ENCODE data around the gene NECAB2. TPM values are rescaled to one million over a fixed set of nuclear protein-coding genes. Genes with fewer than 3 reads are reported as not detected.
"Not testable (repeated sequence)": the region's sequence is repeated elsewhere in the genome, so short reads cannot be mapped to it uniquely, and the experiment has no call there.

The NECAB2 gene
- polyA plus RNA-seq, 1 donor (not counting 4 experiments of a cell fraction or from before 2014, with no cell fraction given) = not detected

GRCh38 chr16:83940630-83941378, 27.2 kb upstream of the NECAB2 start:
- Histone ChIP-seq H3K9me3 (ENCODE audit: control insufficient read depth, low read depth, low read length) (no peaks in the 10 kb centered on the region), H2AFZ (ENCODE audit: control insufficient read depth, low read length) (no peak overlapping the region), H4K20me1 (ENCODE audit: control insufficient read depth, extremely low read depth, insufficient read depth, low read length) (no peaks in the 10 kb centered on the region), H3K27me3 (ENCODE audit: control insufficient read depth, extremely low read depth, insufficient read depth, low read length) (peaks cover 5% of the 10 kb centered on the region), H3K27ac (ENCODE audit: control insufficient read depth, insufficient read depth, low read length) (no peak overlapping the region), H3K9me1 (ENCODE audit: control insufficient read depth, extremely low read depth, insufficient read depth, low read length) (no peaks in the 10 kb centered on the region), H3K4me2 (ENCODE audit: control insufficient read depth, extremely low read depth, insufficient read depth, low read depth, low read length) (no peak overlapping the region), H3K4me3 (ENCODE audit: control insufficient read depth in 2 of 3, extremely low read depth in 1 of 3, insufficient read depth in 2 of 3, low read depth in 1 of 3, low read length in 3 of 3) (no peak overlapping the region), H3K9ac (ENCODE audit: control insufficient read depth, extremely low read depth, insufficient read depth, low read length) (no peak overlapping the region), H3K4me1 (ENCODE audit: control insufficient read depth, extremely low read depth, insufficient read depth, low read length) (no peaks in the 10 kb centered on the region), H3K36me3 (ENCODE audit: control insufficient read depth in 2 of 2, extremely low read depth in 1 of 2, insufficient read depth in 2 of 2, low read length in 2 of 2) (no peaks in the 10 kb centered on the region), H3K79me2 (ENCODE audit: control insufficient read depth, insufficient read depth, low read length) (no peaks in the 10 kb centered on the region)
- dilution Hi-C loops (cut with MboI; ENCODE audit: extremely low pct_ligation_motif_present, low sequenced_read_pairs) = no loop called here
- DNase-seq (ENCODE audit: low read depth, low spot score) (no peak), FAIRE-seq (no peak)
- TF ChIP-seq EZH2 (IDR thresholded peaks at IDR 0.05; ENCODE audit: low read length) (no peak), CTCF (optimal IDR thresholded peaks at IDR 0.05 in 1 of 3, IDR thresholded peaks at IDR 0.05 in 1 of 3, conservative IDR thresholded peaks at IDR 0.05 in 1 of 3; ENCODE audit: extremely low read depth in 1 of 3, insufficient read depth in 2 of 3, low read length in 3 of 3) (no peak)

- H2AFZ ChIP-seq (ENCODE audit: control insufficient read depth, low read length); H3K36me3 ChIP-seq (ENCODE audit: control insufficient read depth in 2 of 2, extremely low read depth in 1 of 2, insufficient read depth in 2 of 2, low read length in 2 of 2); DNase-seq (ENCODE audit: low read depth, low spot score); H3K4me3 ChIP-seq (ENCODE audit: control insufficient read depth in 2 of 3, extremely low read depth in 1 of 3, insufficient read depth in 2 of 3, low read depth in 1 of 3, low read length in 3 of 3); H3K27me3 ChIP-seq (ENCODE audit: control insufficient read depth, extremely low read depth, insufficient read depth, low read length); dilution Hi-C loops (cut with MboI; ENCODE audit: extremely low pct_ligation_motif_present, low sequenced_read_pairs); H3K4me1 ChIP-seq (ENCODE audit: control insufficient read depth, extremely low read depth, insufficient read depth, low read length); H3K4me2 ChIP-seq (ENCODE audit: control insufficient read depth, extremely low read depth, insufficient read depth, low read depth, low read length); H3K79me2 ChIP-seq (ENCODE audit: control insufficient read depth, insufficient read depth, low read length); H3K9me1 ChIP-seq (ENCODE audit: control insufficient read depth, extremely low read depth, insufficient read depth, low read length); FAIRE-seq; H3K9ac ChIP-seq (ENCODE audit: control insufficient read depth, extremely low read depth, insufficient read depth, low read length); H3K9me3 ChIP-seq (ENCODE audit: control insufficient read depth, low read depth, low read length); H3K27ac ChIP-seq (ENCODE audit: control insufficient read depth, insufficient read depth, low read length); H4K20me1 ChIP-seq (ENCODE audit: control insufficient read depth, extremely low read depth, insufficient read depth, low read length): not testable (repeated sequence)
Observed at GRCh38 chr16:83941546-83941945, 26.5 kb upstream of the NECAB2 start.

- TF ChIP-seq EZH2 (IDR thresholded peaks at IDR 0.05; ENCODE audit: low read length) (no peak), CTCF (optimal IDR thresholded peaks at IDR 0.05 in 1 of 3, IDR thresholded peaks at IDR 0.05 in 1 of 3, conservative IDR thresholded peaks at IDR 0.05 in 1 of 3; ENCODE audit: extremely low read depth in 1 of 3, insufficient read depth in 2 of 3, low read length in 3 of 3) (no peak)
- dilution Hi-C loops (cut with MboI; ENCODE audit: extremely low pct_ligation_motif_present, low sequenced_read_pairs) = no loop called here
- no peak overlapping the region for H3K4me2 ChIP-seq (ENCODE audit: control insufficient read depth, extremely low read depth, insufficient read depth, low read depth, low read length)
Observed at GRCh38 chr16:83942074-83942473, 26.0 kb upstream of the NECAB2 start.

More at GRCh38 chr16:83942074-83942473, 26.0 kb upstream of the NECAB2 start:
- no peaks in the 10 kb centered on the region for H3K9me1 ChIP-seq (ENCODE audit: control insufficient read depth, extremely low read depth, insufficient read depth, low read length)
- no peaks in the 10 kb centered on the region for H4K20me1 ChIP-seq (ENCODE audit: control insufficient read depth, extremely low read depth, insufficient read depth, low read length)
- H3K4me1 ChIP-seq (ENCODE audit: control insufficient read depth, extremely low read depth, insufficient read depth, low read length) = no peaks in the 10 kb centered on the region
- H3K9ac ChIP-seq (ENCODE audit: control insufficient read depth, extremely low read depth, insufficient read depth, low read length) = no peak overlapping the region
- no peak for DNase-seq (ENCODE audit: low read depth, low spot score)
- no peaks in the 10 kb centered on the region for H3K36me3 ChIP-seq (ENCODE audit: control insufficient read depth in 2 of 2, extremely low read depth in 1 of 2, insufficient read depth in 2 of 2, low read length in 2 of 2)
- no peaks in the 10 kb centered on the region for H3K79me2 ChIP-seq (ENCODE audit: control insufficient read depth, insufficient read depth, low read length)
- no peaks in the 10 kb centered on the region for H3K27me3 ChIP-seq (ENCODE audit: control insufficient read depth, extremely low read depth, insufficient read depth, low read length)
- no peak overlapping the region for H3K27ac ChIP-seq (ENCODE audit: control insufficient read depth, insufficient read depth, low read length)
- no peak overlapping the region for H2AFZ ChIP-seq (ENCODE audit: control insufficient read depth, low read length)
- no peak for FAIRE-seq
- no peak overlapping the region for H3K4me3 ChIP-seq (ENCODE audit: control insufficient read depth in 2 of 3, extremely low read depth in 1 of 3, insufficient read depth in 2 of 3, low read depth in 1 of 3, low read length in 3 of 3)
- no peaks in the 10 kb centered on the region for H3K9me3 ChIP-seq (ENCODE audit: control insufficient read depth, low read depth, low read length)

Measured in keratinocyte (primary cell).